Tongue (tissue), 2 donors: Measurements from ENCODE around the gene TMEM101. TPM values are rescaled to one million over a fixed set of nuclear protein-coding genes. Genes with fewer than 3 reads are reported as not detected.
"Not testable (repeated sequence)": the region's sequence is repeated elsewhere in the genome, so short reads cannot be mapped to it uniquely, and the experiment has no call there.

Source experiments
- DNase-seq: peaks from one replicate; pipeline ENCODE4 v3.0.0-alpha.2; 2015
- total RNA-seq: library from RNA; depleted of rRNA; stranded (reverse); fragments of >200 nt; gene quantifications from one replicate; pipeline ENCODE4 v1.2.3, GENCODE V29; 2014

Gene TMEM101
- total RNA-seq, 1 donor from 2014 or later: 45.3 TPM

GRCh38 chr17:44023545-44024270 lies 8.9 kb upstream of the TMEM101 start:
- no peak for DNase-seq

GRCh38 chr17:44022246-44022645 lies 7.5 kb upstream of the TMEM101 start:
- no peak for DNase-seq

GRCh38 chr17:44021227-44021626 lies 6.5 kb upstream of the TMEM101 start:
- DNase-seq: not testable (repeated sequence)

- no peak for DNase-seq
These were observed 678 bp downstream of the TMEM101 start for GRCh38 chr17:44014133-44014436.

- DNase-seq: no peak
These were observed 1.9 kb downstream of the TMEM101 start for GRCh38 chr17:44012874-44013273.

GRCh38 chr17:44012391-44012790 lies 2.4 kb downstream of the TMEM101 start:
- no peak for DNase-seq

- no peak for DNase-seq
These were observed 2.9 kb downstream of the TMEM101 start for GRCh38 chr17:44011876-44012275.

- DNase-seq: peak; percentile 44
These were observed 3.7 kb downstream of the TMEM101 start for GRCh38 chr17:44010966-44011647.

- DNase-seq: no peak
These were observed 6.4 kb downstream of the TMEM101 start for GRCh38 chr17:44008205-44008909.

GRCh38 chr17:44007346-44008204 lies 7.2 kb downstream of the TMEM101 start:
- peak; percentile 21 for DNase-seq

GRCh38 chr17:44006598-44007345 lies 8.0 kb downstream of the TMEM101 start:
- peak; percentile 97 for DNase-seq

- no peak for DNase-seq
These were observed 8.5 kb downstream of the TMEM101 start for GRCh38 chr17:44006272-44006597.

- DNase-seq: no peak
These were observed 9.1 kb downstream of the TMEM101 start for GRCh38 chr17:44005527-44006271.

GRCh38 chr17:44004761-44005526 lies 9.8 kb downstream of the TMEM101 start:
- DNase-seq: no peak

GRCh38 chr17:44004077-44004760 lies 10.5 kb downstream of the TMEM101 start, which contains the start of gene NAGS:
Gene NAGS, plus strand, starts transcription at chr17:44004622. Its CDS starts 42 bp downstream, at chr17:44004664.
- DNase-seq: no peak

- no peak for DNase-seq
These were observed 12.5 kb downstream of the TMEM101 start for GRCh38 chr17:44002141-44002848.

- no peak for DNase-seq
These were observed 13.3 kb downstream of the TMEM101 start for GRCh38 chr17:44001461-44001920.

GRCh38 chr17:44000871-44001460 lies 13.8 kb downstream of the TMEM101 start:
- DNase-seq: no peak
